ENCODE data around the gene NME4. TPM values are rescaled to one million over a fixed set of nuclear protein-coding genes. Genes with fewer than 3 reads are reported as not detected.

Gene NME4
- total RNA-seq, 1 experiment from 2014 or later, result 261 TPM

GRCh38 chr16:373848-374615 lies 23.0 kb upstream of the NME4 start:
- DNase-seq (ENCODE audit: low spot score), result no peak
- Histone ChIP-seq H3K4me1 (ENCODE audit: insufficient read depth, low read length, poor library complexity, severe bottlenecking) (no peaks in the 10 kb centered on the region), H3K4me3 (ENCODE audit: low read depth, low read length, poor library complexity, severe bottlenecking) (no peak overlapping the region), H3K27me3 (replicated peaks; ENCODE audit: insufficient read depth, low read depth, low read length, poor library complexity) (no peaks in the 10 kb centered on the region), H3K27ac (ENCODE audit: low read depth, low read length, poor library complexity, severe bottlenecking) (no peak overlapping the region), H3K36me3 (ENCODE audit: insufficient read depth, low read length, poor library complexity, severe bottlenecking) (peaks cover 8% of the 10 kb centered on the region), H3K9me3 (ENCODE audit: low read depth, low read length, poor library complexity, severe bottlenecking) (no peaks in the 10 kb centered on the region)
- no peak for TF ChIP-seq CTCF (conservative IDR thresholded peaks at IDR 0.05; ENCODE audit: low read depth, low read length)
- TF ChIP-seq EZH2 (IDR thresholded peaks at IDR 0.05; ENCODE audit: borderline replicate concordance, low read depth, low read length, poor library complexity, severe bottlenecking), result no peak
- intact Hi-C loops (cut with micrococcal nuclease; ENCODE audit: unreplicated experiment), result no loop called here
- CTCF ChIA-PET, result interaction anchor here (0.5 kb wide), 1 partner anchor 139 kb away, joined by 8 read pairs; no protein-coding TSS in a partner anchor
- no TSS peak for BruUV-seq (replicated peaks)
- POLR2A ChIA-PET (ENCODE audit: low non-redundant PET), result no interaction called here

GRCh38 chr16:374616-374926 lies 22.4 kb upstream of the NME4 start:
- CTCF ChIA-PET, result no interaction called here

GRCh38 chr16:375212-375611 lies 21.8 kb upstream of the NME4 start:
- ChIA-PET POLR2A (ENCODE audit: low non-redundant PET) (no interaction called here), CTCF (no interaction called here)
- H3K27ac ChIP-seq (ENCODE audit: low read depth, low read length, poor library complexity, severe bottlenecking), result no peak overlapping the region
- intact Hi-C loops (cut with micrococcal nuclease; ENCODE audit: unreplicated experiment), result no loop called here
- BruUV-seq (replicated peaks), result no TSS peak
- H3K36me3 ChIP-seq (ENCODE audit: insufficient read depth, low read length, poor library complexity, severe bottlenecking), result peaks cover 8% of the 10 kb centered on the region
- TF ChIP-seq CTCF (conservative IDR thresholded peaks at IDR 0.05; ENCODE audit: low read depth, low read length) (no peak), EZH2 (IDR thresholded peaks at IDR 0.05; ENCODE audit: borderline replicate concordance, low read depth, low read length, poor library complexity, severe bottlenecking) (no peak)
- no peaks in the 10 kb centered on the region for H3K27me3 ChIP-seq (replicated peaks; ENCODE audit: insufficient read depth, low read depth, low read length, poor library complexity)
- H3K9me3 ChIP-seq (ENCODE audit: low read depth, low read length, poor library complexity, severe bottlenecking), result no peaks in the 10 kb centered on the region
- no peak overlapping the region for H3K4me3 ChIP-seq (ENCODE audit: low read depth, low read length, poor library complexity, severe bottlenecking)
- no peaks in the 10 kb centered on the region for H3K4me1 ChIP-seq (ENCODE audit: insufficient read depth, low read length, poor library complexity, severe bottlenecking)
- DNase-seq (ENCODE audit: low spot score), result no peak

More at GRCh38 chr16:374616-374926, 22.4 kb upstream of the NME4 start:
- intact Hi-C loops (cut with micrococcal nuclease; ENCODE audit: unreplicated experiment), result no loop called here
- Histone ChIP-seq H3K4me1 (ENCODE audit: insufficient read depth, low read length, poor library complexity, severe bottlenecking) (no peaks in the 10 kb centered on the region), H3K4me3 (ENCODE audit: low read depth, low read length, poor library complexity, severe bottlenecking) (no peak overlapping the region), H3K36me3 (ENCODE audit: insufficient read depth, low read length, poor library complexity, severe bottlenecking) (peaks cover 8% of the 10 kb centered on the region), H3K27me3 (replicated peaks; ENCODE audit: insufficient read depth, low read depth, low read length, poor library complexity) (no peaks in the 10 kb centered on the region), H3K27ac (ENCODE audit: low read depth, low read length, poor library complexity, severe bottlenecking) (no peak overlapping the region), H3K9me3 (ENCODE audit: low read depth, low read length, poor library complexity, severe bottlenecking) (no peaks in the 10 kb centered on the region)
- BruUV-seq (replicated peaks), result no TSS peak
- no peak for TF ChIP-seq CTCF (conservative IDR thresholded peaks at IDR 0.05; ENCODE audit: low read depth, low read length)
- no peak for TF ChIP-seq EZH2 (IDR thresholded peaks at IDR 0.05; ENCODE audit: borderline replicate concordance, low read depth, low read length, poor library complexity, severe bottlenecking)
- POLR2A ChIA-PET (ENCODE audit: low non-redundant PET), result no interaction called here
- no peak for DNase-seq (ENCODE audit: low spot score)

All from A673 (cell line).